NCI-H345 treated with DMSO at 0.1 percent for 48 hours (cell line): ENCODE measurements around the gene SYT12.
A peak's percentile ranks its signal among the peaks of the same experiment; 100 is the strongest.
"Not testable (repeated sequence)": the region's sequence is repeated elsewhere in the genome, so short reads cannot be mapped to it uniquely, and the experiment has no call there.

Experiments
- DNase-seq: peaks from one replicate; lab custom pipeline; 2025; ENCODE audit not compliant: unreplicated experiment; lab: John Stamatoyannopoulos, UW

SYT12 gene

GRCh38 chr11:67022961-67023956 lies at the start of gene SYT12:
Gene SYT12 (plus strand): TSS chr11:67023134. CDS start chr11:67030145, 7,011 bp downstream.
- no peak for DNase-seq

- DNase-seq = no peak
Measured at GRCh38 chr11:66973956-66974580, 48.9 kb upstream of the SYT12 start.

GRCh38 chr11:66974724-66975404 lies 48.1 kb upstream of the SYT12 start, which contains the start of gene C11orf86:
Gene C11orf86 (plus strand): TSS chr11:66975304. CDS start chr11:66975363, 59 bp downstream.
- no peak for DNase-seq

GRCh38 chr11:66975405-66976027 lies 47.4 kb upstream of the SYT12 start:
- DNase-seq = no peak

- DNase-seq = no peak
Measured at GRCh38 chr11:66976028-66976467, 46.9 kb upstream of the SYT12 start.

GRCh38 chr11:66976925-66977324 lies 46.0 kb upstream of the SYT12 start:
- DNase-seq = no peak

GRCh38 chr11:66978229-66978628 lies 44.7 kb upstream of the SYT12 start:
- no peak for DNase-seq

GRCh38 chr11:66978717-66979116 lies 44.2 kb upstream of the SYT12 start:
- no peak for DNase-seq

- no peak for DNase-seq
Measured at GRCh38 chr11:66979336-66979980, 43.5 kb upstream of the SYT12 start.

GRCh38 chr11:66981976-66982578 lies 40.9 kb upstream of the SYT12 start:
- peak; percentile 82 for DNase-seq

- DNase-seq = no peak
Measured at GRCh38 chr11:66983275-66983924, 39.5 kb upstream of the SYT12 start.

GRCh38 chr11:66985508-66986177 lies 37.3 kb upstream of the SYT12 start:
- no peak for DNase-seq

- no peak for DNase-seq
Measured at GRCh38 chr11:66986178-66986545, 36.8 kb upstream of the SYT12 start.

GRCh38 chr11:66987158-66987620 lies 35.7 kb upstream of the SYT12 start:
- DNase-seq = no peak

GRCh38 chr11:66987924-66988637 lies 34.9 kb upstream of the SYT12 start:
- no peak for DNase-seq

- DNase-seq = not testable (repeated sequence)
Measured at GRCh38 chr11:66988741-66989140, 34.2 kb upstream of the SYT12 start.

- DNase-seq = not testable (repeated sequence)
Measured at GRCh38 chr11:66989360-66989759, 33.6 kb upstream of the SYT12 start.

GRCh38 chr11:66992041-66992440 lies 30.9 kb upstream of the SYT12 start:
- no peak for DNase-seq
